NCI-H2107 treated with DMSO at 0.1 percent for 48 hours (cell line): ENCODE results near the gene RNF19B.
A peak's percentile ranks its signal among the peaks of the same experiment; 100 is the strongest.
"Not testable (repeated sequence)": the region's sequence is repeated elsewhere in the genome, so short reads cannot be mapped to it uniquely, and the experiment has no call there.

ENCODE experiments used
- DNase-seq: peaks from one replicate; lab custom pipeline; 2025; ENCODE audit not compliant: unreplicated experiment; lab: John Stamatoyannopoulos, UW

RNF19B gene, protein sequence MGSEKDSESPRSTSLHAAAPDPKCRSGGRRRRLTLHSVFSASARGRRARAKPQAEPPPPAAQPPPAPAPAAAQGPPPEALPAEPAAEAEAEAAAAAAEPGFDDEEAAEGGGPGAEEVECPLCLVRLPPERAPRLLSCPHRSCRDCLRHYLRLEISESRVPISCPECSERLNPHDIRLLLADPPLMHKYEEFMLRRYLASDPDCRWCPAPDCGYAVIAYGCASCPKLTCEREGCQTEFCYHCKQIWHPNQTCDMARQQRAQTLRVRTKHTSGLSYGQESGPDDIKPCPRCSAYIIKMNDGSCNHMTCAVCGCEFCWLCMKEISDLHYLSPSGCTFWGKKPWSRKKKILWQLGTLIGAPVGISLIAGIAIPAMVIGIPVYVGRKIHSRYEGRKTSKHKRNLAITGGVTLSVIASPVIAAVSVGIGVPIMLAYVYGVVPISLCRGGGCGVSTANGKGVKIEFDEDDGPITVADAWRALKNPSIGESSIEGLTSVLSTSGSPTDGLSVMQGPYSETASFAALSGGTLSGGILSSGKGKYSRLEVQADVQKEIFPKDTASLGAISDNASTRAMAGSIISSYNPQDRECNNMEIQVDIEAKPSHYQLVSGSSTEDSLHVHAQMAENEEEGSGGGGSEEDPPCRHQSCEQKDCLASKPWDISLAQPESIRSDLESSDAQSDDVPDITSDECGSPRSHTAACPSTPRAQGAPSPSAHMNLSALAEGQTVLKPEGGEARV

DNA sequence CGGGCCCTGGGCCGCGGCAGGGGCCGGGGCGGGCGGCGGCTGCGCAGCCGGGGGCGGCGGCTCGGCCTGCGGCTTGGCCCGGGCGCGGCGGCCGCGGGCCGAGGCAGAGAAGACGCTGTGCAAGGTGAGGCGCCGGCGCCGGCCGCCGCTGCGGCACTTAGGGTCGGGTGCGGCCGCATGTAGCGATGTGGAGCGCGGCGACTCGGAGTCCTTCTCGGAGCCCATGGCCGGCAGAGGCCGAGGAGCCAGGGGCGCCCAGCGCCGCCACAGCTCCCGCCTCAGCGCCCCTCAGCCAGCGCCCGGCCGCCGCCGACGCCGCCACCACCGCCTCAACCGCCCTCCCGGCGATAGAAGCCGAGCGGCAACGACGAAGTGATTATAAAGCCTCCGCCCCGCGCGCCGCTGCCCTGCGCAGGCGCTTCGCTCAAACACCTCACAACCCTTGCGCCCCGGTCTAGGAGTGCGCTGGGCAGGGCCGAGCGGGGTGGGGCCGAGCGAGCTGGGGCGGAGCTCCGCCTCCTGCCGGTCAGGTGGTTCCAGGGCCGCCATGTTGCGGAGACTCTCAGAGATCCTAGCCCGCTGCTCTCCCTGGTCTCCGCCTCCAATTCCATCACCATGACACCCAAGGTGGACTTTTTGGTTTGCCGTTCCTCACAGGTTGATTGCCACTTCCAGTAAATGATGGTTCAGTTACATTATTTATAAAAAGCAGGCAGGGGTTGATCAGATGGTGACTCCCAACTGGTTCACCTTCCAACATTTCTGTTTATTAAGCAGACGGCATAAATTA lies at the start of gene RNF19B:
RNF19B (minus strand) TSS at position 349 of the 790 bp plus-strand sequence; CDS start at position 225, 124 bp downstream.
- DNase-seq: peak; percentile 97

DNA sequence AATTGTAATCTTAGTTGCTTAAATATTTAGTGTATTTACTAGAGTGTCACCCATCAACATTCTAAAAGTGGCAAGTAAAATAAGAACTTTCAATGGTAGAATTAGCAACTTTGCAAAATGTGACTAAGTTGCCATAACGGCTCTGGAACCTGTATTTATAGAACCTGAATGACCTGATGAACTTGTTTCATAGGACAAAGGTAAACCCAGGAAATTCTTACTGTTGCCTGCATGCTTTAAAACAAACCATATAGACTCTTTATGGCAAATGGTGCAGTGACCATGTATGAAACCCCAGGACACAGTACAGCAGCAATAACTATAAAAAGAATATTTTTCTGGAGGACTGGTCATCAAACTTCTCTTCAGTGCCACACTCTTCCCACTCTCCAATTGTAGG lies 49.2 kb upstream of the RNF19B start:
- no peak for DNase-seq

DNA sequence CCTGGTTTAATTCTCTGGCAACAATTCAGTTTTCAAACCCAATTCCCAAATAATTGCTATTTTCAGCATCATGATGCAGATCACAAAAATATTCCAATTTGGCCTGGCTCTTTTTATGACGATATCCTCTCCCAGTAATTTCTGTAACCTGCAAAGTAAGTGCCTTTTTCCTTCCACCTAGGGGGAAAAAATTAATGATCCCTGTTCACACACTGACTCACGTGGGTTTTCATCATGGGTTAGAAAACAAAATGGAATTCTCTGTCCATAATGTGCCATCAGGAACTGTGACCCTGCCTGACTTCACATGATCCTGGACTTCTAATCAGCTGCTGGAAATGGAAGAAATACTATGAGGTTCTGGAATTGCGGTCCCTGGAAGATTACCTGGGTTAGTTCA lies 47.6 kb upstream of the RNF19B start:
- no peak for DNase-seq

DNA sequence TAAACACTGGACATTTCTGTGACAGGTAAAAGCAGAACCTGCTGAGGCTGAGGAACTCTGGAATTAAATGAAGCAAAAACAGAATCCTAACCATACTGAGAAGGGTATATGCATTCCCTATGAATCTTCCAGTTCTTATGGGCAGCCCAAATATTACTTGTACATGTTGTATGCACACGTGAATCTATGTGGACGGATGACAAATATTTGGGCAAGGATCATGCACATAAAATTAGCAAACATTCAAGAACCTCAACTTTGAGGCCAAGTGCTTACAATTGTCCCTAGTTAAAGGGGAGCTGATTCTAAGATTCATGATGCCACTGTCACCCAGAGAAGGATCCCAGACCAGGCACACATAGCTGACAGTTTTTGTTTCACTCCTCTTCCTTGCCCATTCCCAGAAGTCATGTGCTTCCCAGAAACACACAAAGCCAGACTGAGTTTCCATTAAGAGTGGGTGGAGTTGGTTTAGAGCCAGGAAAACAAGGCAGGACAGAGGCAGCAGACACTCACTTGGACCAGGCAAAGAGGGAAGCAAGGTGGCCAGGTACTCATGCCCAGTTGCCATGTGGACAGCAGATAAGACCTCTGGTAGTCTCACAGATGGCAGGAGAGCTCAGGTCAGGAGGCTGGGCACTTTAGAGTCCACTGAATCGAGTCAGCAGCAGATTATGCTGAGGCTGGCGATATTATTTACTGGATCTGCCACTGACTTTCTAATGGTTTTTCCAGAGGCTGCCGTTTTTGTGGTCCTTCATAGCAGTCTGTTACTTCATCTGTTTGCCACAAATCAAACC lies 46.5 kb upstream of the RNF19B start:
- DNase-seq: no peak

DNA sequence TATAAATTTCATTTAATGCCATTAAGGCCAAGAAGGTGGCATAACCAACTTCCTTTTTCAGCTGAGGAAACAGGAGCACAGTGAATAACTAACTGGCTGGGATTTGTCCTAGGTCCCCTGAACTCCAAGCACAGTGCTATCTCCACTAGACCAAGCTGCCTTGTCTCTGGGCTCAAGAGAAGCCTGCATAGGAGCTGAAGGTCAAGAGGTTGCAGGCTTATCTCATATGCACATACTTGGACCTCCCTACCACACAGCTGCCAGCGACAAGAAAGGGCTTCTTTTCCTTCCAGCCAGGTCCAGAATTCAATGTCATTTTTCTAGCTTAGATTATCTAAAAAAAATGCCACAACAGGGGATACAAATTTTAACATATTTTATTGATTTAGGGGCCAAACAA lies 45.0 kb upstream of the RNF19B start:
- DNase-seq: no peak

DNA sequence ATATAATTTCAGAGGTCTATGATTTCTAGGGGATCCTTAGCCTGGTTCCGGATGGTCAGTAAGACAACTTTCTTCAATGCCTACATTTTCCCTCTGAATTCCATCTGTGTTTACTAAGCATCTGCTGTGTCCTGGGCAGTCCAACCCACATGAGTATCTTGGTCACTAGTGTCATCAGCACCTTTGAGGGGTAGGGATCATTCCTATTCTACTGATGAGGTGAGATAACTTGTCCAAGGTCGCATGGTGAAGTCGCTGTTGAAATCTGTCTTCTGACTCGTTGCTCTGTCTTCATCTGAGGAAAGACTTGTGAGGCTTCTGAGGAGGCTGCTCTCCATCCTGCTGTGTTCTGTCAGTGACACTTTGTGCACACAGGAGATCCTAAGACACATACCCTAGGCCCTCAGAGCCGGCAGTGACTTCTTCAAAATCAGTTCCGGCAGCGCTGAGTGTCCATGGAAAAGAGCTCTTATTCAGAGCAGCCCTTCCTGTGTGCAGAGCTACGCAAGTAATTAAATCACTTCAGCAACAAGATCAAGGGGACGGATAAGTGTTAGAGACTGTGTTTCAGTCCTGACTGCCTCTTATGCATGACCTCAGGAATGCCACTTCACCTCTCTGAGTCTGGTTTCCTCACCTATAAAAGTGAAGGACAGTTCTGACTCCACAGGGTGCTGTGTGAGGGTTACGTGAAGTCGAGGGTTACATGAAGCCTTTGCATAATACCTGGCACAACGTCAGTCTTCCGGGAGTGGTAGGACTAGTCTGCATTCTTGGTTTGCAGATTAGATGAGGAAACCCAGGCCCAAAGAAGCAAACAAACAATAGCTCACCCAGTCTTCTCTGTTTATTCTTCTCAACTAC lies 43.7 kb upstream of the RNF19B start:
- DNase-seq: peak; percentile 63

DNA sequence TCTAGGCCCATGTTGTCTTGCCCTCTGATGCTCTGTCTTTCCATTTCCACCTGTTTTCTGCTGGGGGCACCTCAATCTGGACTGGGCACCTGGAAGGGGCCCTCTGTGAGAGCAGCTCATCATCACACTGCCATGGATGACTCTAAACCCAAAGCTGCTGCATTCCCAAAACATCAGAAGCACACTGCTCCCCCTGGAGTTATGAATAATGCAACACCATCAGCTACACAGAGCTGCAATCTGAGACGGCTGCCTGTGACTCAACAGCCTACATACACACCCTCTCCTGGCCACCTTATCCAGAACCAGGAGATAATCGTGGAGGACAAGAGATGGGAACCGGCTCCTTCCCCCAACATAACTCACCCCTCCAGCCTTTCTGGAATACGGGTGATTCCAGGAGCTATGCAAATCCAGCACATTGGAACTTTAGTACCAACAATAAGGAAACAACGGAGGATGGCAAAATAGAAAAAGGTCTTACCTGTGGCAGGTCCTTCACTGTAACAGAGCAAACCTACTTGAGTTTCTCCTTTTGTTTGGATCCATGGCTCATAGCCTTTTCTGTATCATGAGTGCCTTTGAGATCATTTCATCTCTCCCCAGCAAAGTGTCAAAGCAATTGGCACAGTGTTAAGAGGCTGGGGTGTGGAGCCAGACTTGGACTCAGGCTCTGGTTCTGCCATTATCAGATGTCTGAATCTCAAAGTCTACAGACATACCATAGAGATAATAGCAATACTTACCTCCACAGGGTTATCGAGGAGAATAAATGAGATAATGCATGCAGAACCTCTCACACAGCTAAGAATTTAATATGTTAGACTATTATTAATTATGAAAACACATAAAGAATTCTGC lies 42.8 kb upstream of the RNF19B start:
- DNase-seq: peak; percentile 93

DNA sequence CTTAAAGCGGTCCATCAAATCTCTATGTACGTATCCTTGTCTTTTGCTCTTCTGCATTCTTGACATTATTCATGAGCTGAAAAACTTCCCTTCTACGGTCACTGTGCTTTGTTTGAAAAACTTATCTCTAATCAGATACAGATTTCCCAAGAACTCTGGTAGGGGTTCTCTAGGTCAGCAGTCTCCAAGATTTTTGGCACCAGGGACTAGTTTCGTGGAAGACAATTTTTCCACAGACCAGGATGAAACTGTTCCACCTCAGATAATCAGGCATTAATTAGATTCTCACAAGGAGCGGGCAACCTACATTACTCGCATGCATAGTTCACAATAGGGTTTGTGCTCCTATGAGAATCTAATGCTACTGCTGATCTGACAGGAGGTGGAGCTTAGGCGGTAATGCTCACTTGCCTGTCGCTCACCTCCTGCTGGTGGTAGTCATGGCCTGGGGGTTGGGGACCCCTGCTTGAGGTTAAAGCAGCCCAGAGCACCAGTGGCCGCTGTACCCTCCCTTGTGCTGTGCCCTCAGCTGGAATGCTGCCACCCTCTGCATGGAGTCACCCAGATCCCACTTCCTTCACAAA lies 41.3 kb upstream of the RNF19B start:
- no peak for DNase-seq

DNA sequence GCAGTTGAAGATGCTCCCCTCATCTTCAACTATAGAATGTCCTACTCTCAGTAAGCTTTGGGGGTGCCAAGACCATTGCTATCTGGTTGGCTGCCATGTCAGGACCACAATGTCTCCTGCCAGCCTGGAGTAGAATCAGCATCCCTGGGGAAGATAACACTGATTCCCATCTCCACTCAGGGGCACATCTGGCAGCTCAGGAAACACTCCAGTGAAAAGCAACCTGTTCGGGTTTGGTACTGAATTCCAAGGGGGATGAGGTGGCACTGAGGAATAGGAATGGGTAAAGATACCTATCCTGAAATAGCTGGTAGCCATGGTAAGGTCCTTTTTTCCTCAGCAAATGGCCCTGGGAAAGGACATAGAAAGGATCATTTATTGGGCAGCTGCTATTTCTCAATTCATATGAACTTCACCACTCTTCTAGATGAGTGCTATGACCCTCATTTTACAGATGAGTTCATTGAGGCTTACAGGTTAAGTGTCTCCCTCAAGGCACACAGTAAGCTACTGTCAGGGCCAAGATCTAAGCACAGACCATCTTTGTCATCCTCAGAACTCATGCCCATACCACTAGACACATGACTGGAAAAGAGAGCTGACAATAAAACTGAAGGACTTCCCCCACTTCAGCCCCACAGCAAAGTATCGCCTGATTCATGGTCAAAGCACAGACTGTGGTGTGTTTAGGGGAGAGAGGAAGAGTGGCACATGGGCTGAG lies 40.7 kb upstream of the RNF19B start:
- no peak for DNase-seq

DNA sequence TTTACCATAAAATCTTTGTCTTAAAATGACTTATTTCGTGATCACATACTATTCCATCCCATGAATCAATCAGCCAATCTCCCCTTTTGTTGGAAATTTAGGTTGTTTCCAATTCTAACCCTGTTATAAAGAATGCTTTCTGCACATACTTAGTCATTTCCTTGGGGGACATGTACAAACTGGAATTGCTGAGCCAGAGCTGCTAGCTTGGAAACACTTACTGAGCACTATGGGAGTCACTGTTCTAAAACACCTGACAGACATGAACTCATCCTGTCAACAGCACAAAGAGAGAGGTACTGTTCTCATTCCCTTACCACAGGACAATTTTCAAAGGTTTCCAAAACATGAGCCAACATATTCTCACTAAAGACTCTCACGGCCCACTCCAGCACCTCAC lies 40.0 kb upstream of the RNF19B start:
- no peak for DNase-seq

DNA sequence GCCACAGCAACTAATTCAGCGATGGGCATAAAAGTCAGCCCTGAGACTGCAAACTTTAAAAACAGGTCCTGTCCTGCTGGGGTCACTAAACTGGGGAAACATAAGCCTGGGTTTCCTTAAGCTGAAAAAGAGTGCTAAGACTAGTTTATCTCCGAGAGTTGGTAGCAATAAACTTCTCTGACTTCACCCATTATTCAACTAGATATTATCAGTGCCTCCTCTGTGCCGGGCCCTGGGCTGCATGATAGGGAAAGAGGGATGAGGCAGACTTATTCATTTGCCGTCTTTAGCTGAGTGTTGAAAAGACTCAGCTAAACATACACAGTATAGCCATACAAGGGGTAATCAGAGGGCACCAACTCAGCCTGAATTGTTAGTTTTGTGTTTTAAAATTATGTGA lies 39.0 kb upstream of the RNF19B start:
- no peak for DNase-seq

DNA sequence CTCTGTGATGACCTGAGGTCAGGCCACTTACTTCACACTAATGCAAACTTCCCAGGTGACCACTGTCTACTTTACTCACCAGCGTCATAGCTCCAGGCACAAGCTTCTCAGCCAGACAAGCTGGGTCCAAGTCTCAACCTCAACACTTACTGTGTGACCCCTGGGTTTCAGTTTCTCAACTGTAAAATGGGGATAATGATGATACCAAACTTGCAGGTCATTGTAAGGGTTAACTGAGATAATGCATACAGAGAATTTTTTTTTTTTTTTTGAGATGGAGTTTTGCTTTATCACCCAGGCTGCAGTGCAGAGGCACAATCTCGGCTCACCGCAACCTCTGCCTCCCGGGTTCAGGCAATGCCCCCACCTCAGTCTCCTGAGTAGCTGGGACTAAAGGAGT lies 37.4 kb upstream of the RNF19B start:
- no peak for DNase-seq

DNA sequence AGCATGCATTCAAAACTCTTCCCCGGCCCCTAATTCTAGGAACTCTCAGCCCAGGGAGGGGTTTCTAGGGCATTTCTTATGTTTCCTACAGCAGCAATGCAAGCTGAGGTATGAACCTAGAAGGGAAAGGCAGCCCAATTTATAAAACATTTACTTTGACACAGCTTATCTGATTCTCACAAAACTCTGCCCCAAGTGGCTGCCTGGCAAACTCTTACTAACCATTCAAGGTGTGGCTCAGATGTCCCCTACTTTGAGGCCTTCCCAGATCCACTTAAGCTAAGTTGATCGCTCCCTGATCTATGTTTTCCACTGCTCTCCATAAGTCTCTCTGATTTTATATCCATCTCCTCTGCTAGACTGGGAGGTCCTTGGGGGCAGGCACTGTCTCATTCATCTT lies 36.7 kb upstream of the RNF19B start:
- no peak for DNase-seq

DNA sequence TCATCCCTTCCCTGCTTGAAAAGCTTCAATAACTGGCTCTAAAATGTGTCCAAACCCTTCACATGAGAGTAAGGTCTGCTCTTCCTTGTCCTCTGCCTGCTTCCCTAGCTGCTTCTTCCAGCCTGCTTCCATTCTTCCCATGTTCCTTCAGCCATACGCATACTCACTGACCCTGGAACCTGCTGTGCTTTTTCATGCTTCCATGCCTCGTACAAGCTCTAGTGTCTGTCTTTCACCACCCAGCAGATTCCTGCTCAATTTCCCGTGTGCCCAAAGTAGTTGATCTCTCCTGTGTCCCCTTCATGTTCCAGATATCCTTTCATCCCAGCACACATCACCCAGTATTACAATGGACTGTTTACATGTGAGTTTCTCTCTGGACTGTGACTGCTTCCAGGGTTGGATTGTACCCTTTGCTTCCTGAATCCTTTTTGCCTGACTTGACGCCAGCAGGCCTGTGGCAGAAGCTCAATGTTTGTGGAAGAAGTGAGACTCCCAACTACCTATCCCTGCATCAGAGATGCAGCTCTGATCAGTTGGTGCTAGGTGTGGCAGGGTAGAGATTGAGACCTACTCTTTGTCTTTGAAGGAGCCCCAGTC lies 35.9 kb upstream of the RNF19B start:
- DNase-seq: no peak

DNA sequence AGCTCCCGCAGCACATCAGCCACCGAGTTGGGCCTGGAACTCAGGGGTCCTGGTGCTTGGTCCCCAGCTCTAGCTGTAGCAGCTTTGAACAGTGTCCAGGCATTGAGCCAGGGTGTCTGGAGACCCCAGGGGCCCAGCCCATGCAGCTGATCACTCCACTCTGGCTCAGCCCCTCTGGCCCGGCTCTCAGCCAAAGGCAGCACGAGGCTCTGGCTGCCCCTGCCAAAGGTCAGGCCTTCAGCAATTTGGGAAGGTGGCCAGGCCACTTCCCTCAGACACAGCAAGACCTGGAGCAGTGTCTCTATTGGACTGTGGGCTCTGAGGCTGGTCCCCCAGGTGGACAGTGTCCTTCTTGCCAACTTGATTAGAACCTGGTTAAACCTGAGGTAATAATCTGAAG lies 34.4 kb upstream of the RNF19B start:
- DNase-seq: no peak

DNA sequence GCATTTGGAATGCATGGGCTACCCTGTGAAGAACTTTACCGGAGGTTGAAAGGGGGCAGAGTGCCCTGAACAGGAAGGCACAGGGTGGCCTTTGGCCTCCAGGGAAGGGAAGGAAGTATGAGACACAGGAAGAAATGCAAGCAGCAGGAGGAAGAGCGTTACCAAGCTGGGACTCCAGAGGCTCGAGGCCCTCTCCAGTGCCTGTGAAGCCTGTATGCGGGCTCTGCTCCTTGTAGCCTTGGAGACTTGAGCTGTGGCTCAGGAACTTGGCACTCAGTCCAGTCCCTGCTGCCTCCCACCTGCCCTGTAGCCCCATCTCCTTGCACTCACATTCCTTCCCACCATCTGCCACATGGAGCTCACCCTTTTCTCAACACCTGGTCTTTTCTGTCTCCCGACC lies 33.5 kb upstream of the RNF19B start:
- no peak for DNase-seq

DNA sequence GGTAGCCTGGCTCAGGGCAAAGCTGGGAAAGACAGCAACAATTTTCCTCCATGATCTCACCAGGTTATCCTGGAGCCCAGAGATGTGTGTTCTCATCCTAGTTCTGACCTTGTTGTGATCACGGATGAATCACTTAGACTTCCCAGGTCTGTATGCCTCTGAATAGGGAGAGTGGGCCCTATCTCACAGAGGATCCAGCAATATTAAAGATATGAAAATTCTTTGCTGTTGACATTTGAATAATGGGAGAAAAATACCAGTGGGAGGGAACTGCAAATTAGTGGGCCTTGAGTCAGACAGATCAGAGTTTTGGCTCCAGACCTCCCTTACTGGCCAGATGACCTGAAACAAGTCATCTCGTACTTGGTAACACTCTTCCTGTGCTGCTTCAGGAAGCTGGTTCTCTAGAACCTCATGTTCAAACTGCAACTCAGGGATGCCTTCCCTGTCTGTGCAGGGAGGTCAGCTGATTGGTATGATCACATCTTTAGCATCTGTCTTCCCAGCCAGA lies 32.8 kb upstream of the RNF19B start:
- no peak for DNase-seq

DNA sequence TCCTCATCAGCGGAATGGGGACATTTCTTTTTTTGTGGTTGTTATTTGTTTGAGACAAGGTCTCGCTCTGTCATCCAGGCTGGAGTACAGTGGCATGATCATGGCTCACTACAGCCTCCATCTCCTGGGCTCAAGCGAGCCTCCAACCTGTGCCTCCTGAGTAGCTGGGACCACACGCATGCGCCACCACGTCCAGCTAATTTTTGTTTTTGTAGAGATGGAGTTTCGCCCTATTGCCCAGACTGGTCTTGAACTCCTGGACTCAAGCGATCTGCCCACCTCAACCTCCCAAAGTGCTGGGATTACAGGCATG lies 28.7 kb upstream of the RNF19B start:
- DNase-seq: not testable (repeated sequence)
